Adrenal gland (tissue), 12 donors: ENCODE measurements around the gene TPM4. TPM values are rescaled to one million over a fixed set of nuclear protein-coding genes. Genes with fewer than 3 reads are reported as not detected.

Experiments
- DNase-seq, 7 donors: peaks; one replicate each; pipeline ENCODE4 v3.0.0-alpha.2; 2019 to 2020
- H3K27ac ChIP-seq, 5 donors: fragments of 200-600 bp; sonication (generic) in 4 of 5; 1 replicate in 3 of 5; 2 replicates in 2 of 5; pipeline versions ENCODE4 v1.5.1 to v1.8.0; 2016 to 2020; ENCODE audit warnings: mild to moderate bottlenecking in 1 of 5
- H3K27me3 ChIP-seq: fragments of 200-600 bp; 2 replicates; pipeline ENCODE4 v1.8.0; 2021
- H3K36me3 ChIP-seq, 2 donors: fragments of 200-600 bp; replicated peaks in 1 of 2; 1 replicate in 1 of 2; 2 replicates in 1 of 2; pipeline versions ENCODE4 v1.5.1 to v1.8.0; 2018 to 2022
- H3K4me1 ChIP-seq, 2 donors: fragments of 200-600 bp; replicated peaks in 1 of 2; 1 replicate in 1 of 2; 2 replicates in 1 of 2; pipeline versions ENCODE4 v1.5.1 to v1.8.0; 2018 to 2021
- H3K4me3 ChIP-seq, 4 donors: fragments of 200-600 bp; sonication (generic) in 3 of 4; one replicate each; pipeline ENCODE4 v1.5.1; 2016 to 2018
- H3K9me3 ChIP-seq, 3 donors: fragments of 200-600 bp; sonication (generic) in 1 of 3; replicated peaks in 1 of 3; 1 replicate in 2 of 3; 2 replicates in 1 of 3; pipeline versions ENCODE4 v1.5.1 to v1.8.0; 2016 to 2021
- CTCF ChIP-seq, 6 experiments: fragments of 450-650 bp in 4 of 6; fragments of 200-600 bp in 2 of 6; sonication (generic) in 1 of 6; IDR thresholded peaks; 1 replicate in 5 of 6; 2 replicates in 1 of 6; pipeline versions ENCODE4 v1.5.1 to v1.8.0; 2016 to 2021; ENCODE audit warnings: antibody characterized with exemption in 6 of 6, mild to moderate bottlenecking in 2 of 6, moderate library complexity in 1 of 6
- POLR2A ChIP-seq, 2 donors: fragments of 450-650 bp; IDR thresholded peaks; one replicate each; pipeline ENCODE4 v1.6.1; 2017; ENCODE audit warnings: antibody characterized with exemption in 2 of 2, mild to moderate bottlenecking in 2 of 2, moderate library complexity in 1 of 2
- WGBS, 4 donors: extraction: QIAGEN DNeasy Blood & Tissue Kit in 2 of 4; methylation state at CpG; one replicate each; pipeline versions ENCODE4 v1.1.5 to v1.1.7; 2013 to 2017; 5-methylcytosine and 5-hydroxymethylcytosine counted together
- intact Hi-C, 2 donors: fragments of 100-400 bp; cut with DNase I; formaldehyde crosslinking; loops; one replicate each; pipeline versions ENCODE4 v1.14.1 to v1.15.0; 2022 to 2023
- polyA plus RNA-seq, 3 donors: library from polyadenylated mRNA; stranded (reverse); fragments of 200-250 nt in 2 of 3; fragments of 350-450 nt in 1 of 3; fragmentation: Illumina TruSeq in 1 of 3; extraction: RNeasy Lipid Tissue Mini Kit (QIAGEN cat#74804) in 1 of 3; gene quantifications; one replicate each; pipeline ENCODE4 v1.2.3, GENCODE V29; 2013 to 2014
- total RNA-seq, 9 donors: library from RNA; depleted of rRNA in 4 of 9; stranded (reverse); fragments of >200 nt in 4 of 9; fragments of 120-200 nt in 1 of 9; fragmentation: NEBNext Ultra II Directional in 1 of 9; extraction: Animal tissue kit (Norgen Biotek cat#: 25700) in 1 of 9; gene quantifications; one replicate each; pipeline versions ENCODE4 v1.1.0 to v1.2.4, GENCODE V29; 2013 to 2023
- donor health status: healthy with polysubstance abuse.
- donor health status: Bipolar disorder and iron deficiency.
- donor health status: DM: yes; HTN: yes; CAD: no.
- donor health status: DM: no; HTN: no; CAD: no.
- donor health status: DM: no; HTN: no; CAD: no.
- donor health status: DM: yes; HTN: yes; CAD: no.

TPM4 gene
- total and polyA plus RNA-seq, 12 donors = 111 to 294 (median 204) TPM

DNA sequence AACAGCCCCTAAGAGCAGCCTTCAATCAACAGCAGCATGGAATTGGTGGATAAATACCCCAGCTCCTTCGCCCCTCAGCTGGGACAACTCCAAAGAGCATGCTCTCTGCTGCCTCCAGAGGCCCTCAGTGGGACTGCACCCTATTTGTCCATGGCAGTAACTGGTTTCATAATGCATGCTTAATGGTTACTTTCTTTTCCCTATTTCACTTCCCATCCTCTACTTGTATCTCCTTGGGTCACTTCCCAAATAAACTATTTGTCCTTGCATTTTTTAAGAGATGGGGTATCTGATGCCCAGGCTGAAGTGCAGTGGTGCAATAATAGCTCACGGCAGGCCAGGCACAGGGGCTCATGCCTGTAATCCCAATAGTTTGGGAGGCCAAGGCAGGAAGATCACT lies 13.5 kb upstream of the TPM4 start:
- H3K9me3 ChIP-seq = no peaks in the 10 kb centered on the region
- TF ChIP-seq POLR2A (IDR thresholded peaks at IDR 0.05) = no peak
- peak; percentile 63 to 87 (median 78) for TF ChIP-seq CTCF (IDR thresholded peaks at IDR 0.05)
- H3K27ac ChIP-seq = no peak overlapping the region
- intact Hi-C loops = no loop called here
- DNase-seq = peak in 3 of 7 donors; percentile 62 to 76 (median 70)
- H3K4me3 ChIP-seq = no peak overlapping the region
- H3K27me3 ChIP-seq = no peaks in the 10 kb centered on the region
- 61 to 85% (median 72%) methylated on average over 2 of the region's 2 CpGs for WGBS, 4 donors
- peaks cover 0 to 7% of the 10 kb centered on the region in 2 donors for H3K4me1 ChIP-seq
- no peaks in the 10 kb centered on the region for H3K36me3 ChIP-seq

DNA sequence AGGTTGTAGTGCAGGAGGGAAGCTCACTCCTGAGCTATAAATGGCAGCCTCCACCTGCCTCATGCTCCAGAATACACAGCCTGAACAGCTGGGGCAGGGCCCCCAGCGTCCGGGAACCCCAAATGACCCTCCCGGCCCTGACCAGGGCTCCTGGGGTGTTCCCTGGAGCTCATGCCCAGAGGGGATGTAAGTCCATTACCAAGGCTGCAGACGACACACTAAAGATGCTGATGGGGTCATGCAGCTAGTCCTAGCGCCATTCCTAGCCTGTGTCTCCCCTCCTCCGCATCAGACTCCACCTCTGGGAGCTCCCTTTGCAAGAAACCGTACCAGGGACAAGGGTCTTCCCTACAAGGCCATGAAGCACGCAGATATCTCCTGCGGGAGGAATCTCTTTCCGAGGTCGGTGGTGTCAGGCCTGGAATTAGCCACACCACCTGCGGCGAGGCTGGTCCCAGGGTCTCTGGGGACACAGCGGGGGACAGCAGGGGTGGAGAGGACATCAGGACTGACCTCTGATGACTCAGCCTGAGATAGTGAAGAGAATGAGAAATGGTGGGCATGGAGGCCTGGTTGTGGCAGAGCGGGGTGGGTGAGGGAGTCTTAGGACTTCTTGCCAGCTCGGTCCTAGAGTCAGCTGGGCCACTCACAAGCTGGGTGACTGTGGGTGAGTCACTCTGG lies 11.9 kb upstream of the TPM4 start:
- Histone ChIP-seq H3K9me3 (no peaks in the 10 kb centered on the region), H3K4me1 (peaks cover 0 to 7% of the 10 kb centered on the region in 2 donors), H3K27ac (peak overlapping the region in 1 of 5 donors; percentile 17), H3K4me3 (no peak overlapping the region), H3K27me3 (no peaks in the 10 kb centered on the region), H3K36me3 (no peaks in the 10 kb centered on the region)
- TF ChIP-seq CTCF (IDR thresholded peaks at IDR 0.05) (no peak), POLR2A (IDR thresholded peaks at IDR 0.05) (no peak)
- DNase-seq = no peak
- intact Hi-C loops = no loop called here
- WGBS, 4 donors = 79 to 89% (median 86%) methylated on average over 5 to 16 of the region's 16 CpGs

DNA sequence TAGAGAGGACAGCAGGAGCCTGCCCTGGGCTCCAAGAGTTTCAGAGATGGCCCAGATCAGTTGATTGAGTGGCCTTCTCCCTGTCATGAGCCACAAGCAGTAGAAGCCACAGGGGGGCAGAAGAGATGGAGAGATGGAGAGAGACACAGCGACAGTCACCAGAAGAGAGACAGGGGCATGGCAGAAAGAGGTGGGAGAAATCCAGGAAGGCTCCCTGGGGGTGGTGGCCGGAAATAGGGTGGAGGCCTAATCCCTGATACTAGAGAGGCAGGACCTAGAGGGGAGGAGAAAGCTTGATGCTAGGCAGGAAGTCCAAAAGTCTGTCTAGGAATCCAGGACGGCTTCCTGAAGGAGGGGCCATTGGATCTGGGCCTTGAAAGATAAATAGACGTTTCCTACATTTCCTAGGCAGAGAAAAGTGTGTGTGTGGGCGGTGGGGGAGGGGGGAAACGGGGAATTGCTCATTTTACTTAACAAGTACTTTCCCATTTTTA lies 9.6 kb upstream of the TPM4 start:
- Histone ChIP-seq H3K27me3 (no peaks in the 10 kb centered on the region), H3K36me3 (no peaks in the 10 kb centered on the region), H3K4me1 (peaks cover 4 to 17% of the 10 kb centered on the region in 2 donors), H3K27ac (peak overlapping the region in 3 of 5 donors; percentile 41 to 60 (median 53)), H3K9me3 (no peaks in the 10 kb centered on the region), H3K4me3 (no peak overlapping the region)
- peak in 3 of 6 experiments; percentile 33 to 47 (median 46) for TF ChIP-seq CTCF (IDR thresholded peaks at IDR 0.05)
- no peak for TF ChIP-seq POLR2A (IDR thresholded peaks at IDR 0.05)
- 33 to 43% (median 37%) methylated on average over 6 of the region's 6 CpGs for WGBS, 4 donors
- DNase-seq = peak in 3 of 7 donors; percentile 48 to 71 (median 50)
- intact Hi-C loops = no loop called here

GRCh38 chr19:16067205-16067938 lies 8.9 kb upstream of the TPM4 start:
- peaks cover 4 to 23% of the 10 kb centered on the region in 2 donors for H3K4me1 ChIP-seq
- H3K27ac ChIP-seq = peak overlapping the region in 3 of 5 donors; percentile 41 to 60 (median 44)
- intact Hi-C loops = no loop called here
- H3K27me3 ChIP-seq = no peaks in the 10 kb centered on the region
- H3K36me3 ChIP-seq = no peaks in the 10 kb centered on the region
- DNase-seq = peak in 6 of 7 donors; percentile 72 to 83 (median 76)
- WGBS, 4 donors = 70 to 78% (median 71%) methylated on average over 26 to 40 of the region's 40 CpGs
- H3K9me3 ChIP-seq = no peaks in the 10 kb centered on the region
- no peak overlapping the region for H3K4me3 ChIP-seq
- no peak for TF ChIP-seq POLR2A (IDR thresholded peaks at IDR 0.05)
- no peak for TF ChIP-seq CTCF (IDR thresholded peaks at IDR 0.05)
